PC-9 (cell line): ENCODE results near the gene SPATA1.

ENCODE experiments used
- CTCF ChIP-seq: fragments of 200-600 bp; sonication (generic); conservative IDR thresholded peaks from 2 replicates; pipeline ENCODE4 v1.6.1; 2017; ENCODE audit warnings: mixed run types, antibody characterized with exemption, mild to moderate bottlenecking, moderate library complexity
- EZH2 ChIP-seq: fragments of 200-600 bp; sonication (generic); IDR thresholded peaks from 2 replicates; pipeline ENCODE4 v1.8.0; 2017; ENCODE audit warnings: antibody characterized with exemption, low read depth

- no peak for TF ChIP-seq CTCF
- TF ChIP-seq EZH2 = no peak
Observed at GRCh38 chr1:84583648-84584047, 77.5 kb downstream of the SPATA1 start.
